HG03442 (cell line): ENCODE measurements around the gene TCF4.
A peak's percentile ranks its signal among the peaks of the same experiment; 100 is the strongest.

ENCODE experiments used
- ATAC-seq: cut with Tn5 transposase; IDR thresholded peaks from one replicate; pipeline ENCODE4 v1.9.1; 2021; ENCODE audit warnings: mild to moderate bottlenecking, moderate library complexity; ENCODE audit not compliant: unreplicated experiment

The TCF4 gene

GRCh38 chr18:55547705-55548056 lies 40.3 kb downstream of the TCF4 start:
- ATAC-seq = no peak

- ATAC-seq = no peak
Observed at GRCh38 chr18:55546851-55547704, 40.9 kb downstream of the TCF4 start.

- ATAC-seq = no peak
Observed at GRCh38 chr18:55544014-55544413, 44.0 kb downstream of the TCF4 start.

GRCh38 chr18:55543130-55543704 lies 44.8 kb downstream of the TCF4 start:
- ATAC-seq = no peak

- no peak for ATAC-seq
Observed at GRCh38 chr18:55541571-55541970, 46.4 kb downstream of the TCF4 start.

- no peak for ATAC-seq
Observed at GRCh38 chr18:55539240-55539639, 48.8 kb downstream of the TCF4 start.

GRCh38 chr18:55534996-55535395 lies 53.0 kb downstream of the TCF4 start:
- ATAC-seq = no peak

- no peak for ATAC-seq
Observed at GRCh38 chr18:55534547-55534946, 53.4 kb downstream of the TCF4 start.

- no peak for ATAC-seq
Observed at GRCh38 chr18:55530166-55530565, 57.8 kb downstream of the TCF4 start.

GRCh38 chr18:55529581-55529980 lies 58.4 kb downstream of the TCF4 start:
- no peak for ATAC-seq

GRCh38 chr18:55525845-55526244 lies 62.1 kb downstream of the TCF4 start:
- ATAC-seq = no peak

GRCh38 chr18:55524353-55525073 lies 63.5 kb downstream of the TCF4 start:
- no peak for ATAC-seq

GRCh38 chr18:55523001-55523400 lies 65.0 kb downstream of the TCF4 start:
- ATAC-seq = no peak

GRCh38 chr18:55522011-55522410 lies 66.0 kb downstream of the TCF4 start:
- no peak for ATAC-seq

- ATAC-seq = no peak
Observed at GRCh38 chr18:55517055-55517454, 70.9 kb downstream of the TCF4 start.

- no peak for ATAC-seq
Observed at GRCh38 chr18:55515941-55516710, 71.9 kb downstream of the TCF4 start.

GRCh38 chr18:55515214-55515613 lies 72.8 kb downstream of the TCF4 start:
- no peak for ATAC-seq

GRCh38 chr18:55513161-55513560 lies 74.8 kb downstream of the TCF4 start:
- no peak for ATAC-seq

GRCh38 chr18:55511277-55511676 lies 76.7 kb downstream of the TCF4 start:
- no peak for ATAC-seq

GRCh38 chr18:55510809-55511208 lies 77.2 kb downstream of the TCF4 start:
- ATAC-seq = no peak

GRCh38 chr18:55509631-55510324 lies 78.2 kb downstream of the TCF4 start:
- ATAC-seq = peak; percentile 99
